ENCODE data around the gene AKAP8.

DNA sequence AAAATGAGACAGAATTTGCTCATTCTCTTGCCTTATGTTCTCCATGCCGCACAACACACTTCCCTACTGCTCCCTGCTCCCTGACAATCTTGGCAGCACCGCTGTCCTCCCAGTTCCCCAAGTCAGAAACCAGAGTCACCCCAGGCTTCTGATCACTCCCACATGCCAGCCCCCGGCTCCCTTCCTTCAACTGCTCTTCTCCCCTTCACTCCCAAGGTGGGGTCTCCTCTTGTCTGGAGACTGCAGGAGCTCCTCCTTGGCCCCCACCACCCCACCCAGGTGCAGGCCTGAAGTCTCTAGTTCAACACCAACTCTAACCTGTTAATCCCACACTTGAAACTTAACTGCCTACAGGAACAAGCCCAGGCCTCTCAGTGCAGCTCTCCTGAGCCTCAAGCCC lies 16.8 kb upstream of the AKAP8 start:
- TF ChIP-seq, protein P1, sequence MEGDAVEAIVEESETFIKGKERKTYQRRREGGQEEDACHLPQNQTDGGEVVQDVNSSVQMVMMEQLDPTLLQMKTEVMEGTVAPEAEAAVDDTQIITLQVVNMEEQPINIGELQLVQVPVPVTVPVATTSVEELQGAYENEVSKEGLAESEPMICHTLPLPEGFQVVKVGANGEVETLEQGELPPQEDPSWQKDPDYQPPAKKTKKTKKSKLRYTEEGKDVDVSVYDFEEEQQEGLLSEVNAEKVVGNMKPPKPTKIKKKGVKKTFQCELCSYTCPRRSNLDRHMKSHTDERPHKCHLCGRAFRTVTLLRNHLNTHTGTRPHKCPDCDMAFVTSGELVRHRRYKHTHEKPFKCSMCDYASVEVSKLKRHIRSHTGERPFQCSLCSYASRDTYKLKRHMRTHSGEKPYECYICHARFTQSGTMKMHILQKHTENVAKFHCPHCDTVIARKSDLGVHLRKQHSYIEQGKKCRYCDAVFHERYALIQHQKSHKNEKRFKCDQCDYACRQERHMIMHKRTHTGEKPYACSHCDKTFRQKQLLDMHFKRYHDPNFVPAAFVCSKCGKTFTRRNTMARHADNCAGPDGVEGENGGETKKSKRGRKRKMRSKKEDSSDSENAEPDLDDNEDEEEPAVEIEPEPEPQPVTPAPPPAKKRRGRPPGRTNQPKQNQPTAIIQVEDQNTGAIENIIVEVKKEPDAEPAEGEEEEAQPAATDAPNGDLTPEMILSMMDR (conservative IDR thresholded peaks at IDR 0.05; ENCODE audit: low read length) = no peak
- no peak for TF ChIP-seq EZH2phosphoT487 (IDR thresholded peaks at IDR 0.05; ENCODE audit: borderline replicate concordance)

Measured in Loucy (cell line).